ENCODE data around the gene NXNL1.

DNA sequence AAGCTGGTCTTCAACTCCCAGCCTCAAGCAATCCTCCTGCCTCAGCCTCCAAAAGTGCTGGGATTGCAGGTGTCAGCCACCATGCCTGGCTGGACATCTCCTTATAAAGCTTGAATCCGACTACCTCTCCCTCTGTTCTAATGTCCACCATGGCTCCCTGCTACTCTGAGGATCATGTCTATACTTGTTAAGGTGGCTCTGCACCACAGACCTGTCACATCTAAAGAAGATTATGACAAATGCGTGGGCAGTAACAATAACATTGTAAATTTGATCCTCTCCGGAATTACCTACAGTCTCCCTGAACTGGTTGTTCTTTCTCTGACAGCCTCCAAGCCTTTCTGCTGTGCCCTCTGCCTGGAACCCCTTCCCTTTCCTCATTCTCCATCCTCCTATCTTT lies 1.8 kb downstream of the NXNL1 start:
- TF ChIP-seq, protein P1, sequence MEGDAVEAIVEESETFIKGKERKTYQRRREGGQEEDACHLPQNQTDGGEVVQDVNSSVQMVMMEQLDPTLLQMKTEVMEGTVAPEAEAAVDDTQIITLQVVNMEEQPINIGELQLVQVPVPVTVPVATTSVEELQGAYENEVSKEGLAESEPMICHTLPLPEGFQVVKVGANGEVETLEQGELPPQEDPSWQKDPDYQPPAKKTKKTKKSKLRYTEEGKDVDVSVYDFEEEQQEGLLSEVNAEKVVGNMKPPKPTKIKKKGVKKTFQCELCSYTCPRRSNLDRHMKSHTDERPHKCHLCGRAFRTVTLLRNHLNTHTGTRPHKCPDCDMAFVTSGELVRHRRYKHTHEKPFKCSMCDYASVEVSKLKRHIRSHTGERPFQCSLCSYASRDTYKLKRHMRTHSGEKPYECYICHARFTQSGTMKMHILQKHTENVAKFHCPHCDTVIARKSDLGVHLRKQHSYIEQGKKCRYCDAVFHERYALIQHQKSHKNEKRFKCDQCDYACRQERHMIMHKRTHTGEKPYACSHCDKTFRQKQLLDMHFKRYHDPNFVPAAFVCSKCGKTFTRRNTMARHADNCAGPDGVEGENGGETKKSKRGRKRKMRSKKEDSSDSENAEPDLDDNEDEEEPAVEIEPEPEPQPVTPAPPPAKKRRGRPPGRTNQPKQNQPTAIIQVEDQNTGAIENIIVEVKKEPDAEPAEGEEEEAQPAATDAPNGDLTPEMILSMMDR (IDR thresholded peaks at IDR 0.05) = no peak
- TF ChIP-seq POLR2AphosphoS5 (IDR thresholded peaks at IDR 0.05) (no peak), POLR2A (IDR thresholded peaks at IDR 0.05; ENCODE audit: low read depth) (no peak)
